Upper lobe of right lung (tissue), 1 donor: ENCODE measurements around the gene SCGB1D4. TPM values are rescaled to one million over a fixed set of nuclear protein-coding genes. Genes with fewer than 3 reads are reported as not detected.

ENCODE experiments used
- ATAC-seq: fragments of 200-7000 bp; cut with Tn5 transposase; one replicate; pipeline ENCODE4 v1.9.1; 2020; ENCODE audit warnings: mild to moderate bottlenecking, moderate library complexity
- DNase-seq: peaks from one replicate; pipeline ENCODE4 v3.0.0-alpha.2; 2020
- H3K27ac ChIP-seq: fragments of 200-600 bp; one replicate; pipeline ENCODE4 v1.8.0; 2022
- H3K27me3 ChIP-seq: fragments of 200-600 bp; one replicate; pipeline ENCODE4 v1.8.0; 2022; ENCODE audit warnings: mild to moderate bottlenecking
- H3K36me3 ChIP-seq: fragments of 200-600 bp; one replicate; pipeline ENCODE4 v1.8.0; 2022
- H3K4me1 ChIP-seq: fragments of 200-600 bp; one replicate; pipeline ENCODE4 v1.8.0; 2022
- H3K4me3 ChIP-seq: fragments of 200-600 bp; one replicate; pipeline ENCODE4 v1.8.0; 2022; ENCODE audit warnings: mild to moderate bottlenecking
- H3K9me3 ChIP-seq: fragments of 200-600 bp; one replicate; pipeline ENCODE4 v1.8.0; 2022
- intact Hi-C: fragments of 100-400 bp; cut with DNase I; formaldehyde crosslinking; loops from one replicate; pipeline ENCODE4 v1.11.0; 2022
- total RNA-seq: library from RNA; stranded (reverse); fragmentation: NEBNext Ultra II Directional; extraction: Animal tissue kit (Norgen Biotek cat#: 25700); gene quantifications from one replicate; pipeline ENCODE4 v1.2.1, GENCODE V29; 2021
- TF ChIP-seq, protein P1 (sequence below): fragments of 200-600 bp; IDR thresholded peaks from one replicate; pipeline ENCODE4 v1.8.0; 2022; ENCODE audit warnings: antibody characterized with exemption
- donor health status: DM: no; HTN: yes; CAD: no; lungs with severe emphysema.

The SCGB1D4 gene
- total RNA-seq, 1 donor from 2014 or later: not detected

DNA sequence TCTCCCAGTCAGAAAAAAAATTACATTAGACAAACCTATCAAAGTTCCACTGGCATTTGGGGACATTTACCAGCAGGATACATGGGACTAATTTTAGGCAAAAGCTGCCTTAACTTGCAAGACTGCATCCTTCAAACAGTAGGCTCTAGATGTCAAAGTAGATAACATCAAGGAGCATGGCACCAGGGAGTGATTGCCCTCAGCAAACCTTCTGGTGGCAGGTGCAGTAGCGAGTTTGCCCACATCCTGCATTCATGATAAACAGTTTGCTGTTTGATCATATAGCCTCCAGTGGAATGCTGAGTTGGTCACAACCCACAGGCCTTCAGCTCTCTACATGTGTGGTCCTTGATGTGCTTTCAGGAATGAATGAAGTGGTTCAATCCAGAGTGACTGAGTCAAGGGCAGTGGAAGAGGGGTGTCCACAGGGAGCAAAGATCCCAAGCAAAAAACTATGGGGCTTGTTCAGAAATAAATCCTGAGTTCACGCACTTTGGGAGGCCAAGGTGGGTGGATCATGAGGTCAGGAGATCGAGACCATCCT lies 44.8 kb downstream of the SCGB1D4 start:
- no peak for ATAC-seq
- Histone ChIP-seq H3K4me3 (no peak overlapping the region), H3K9me3 (peaks cover 21% of the 10 kb centered on the region)

DNA sequence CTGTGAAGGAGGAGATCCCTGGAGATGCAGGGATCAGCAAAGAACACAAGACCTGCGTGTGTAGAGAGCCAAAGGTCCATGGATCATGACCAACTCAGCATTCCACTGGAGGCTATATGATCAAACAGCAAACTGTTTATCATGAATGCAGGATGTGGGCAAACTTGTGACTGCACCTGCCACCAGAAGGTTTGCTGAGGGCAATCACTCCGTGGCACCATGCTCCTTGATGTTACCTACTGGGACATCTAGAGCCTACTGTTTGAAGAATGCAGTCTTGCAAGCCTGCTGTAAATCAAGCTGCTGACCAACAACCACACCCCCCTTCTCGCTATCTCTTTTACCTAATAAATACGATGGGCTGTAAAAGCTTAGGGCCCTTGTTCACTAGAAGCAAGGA lies 47.2 kb downstream of the SCGB1D4 start:
- peaks cover 17% of the 10 kb centered on the region for H3K27me3 ChIP-seq
- no peaks in the 10 kb centered on the region for H3K36me3 ChIP-seq
- peaks cover 21% of the 10 kb centered on the region for H3K9me3 ChIP-seq
- ATAC-seq (no peak), DNase-seq (no peak)
- no peak overlapping the region for H3K4me3 ChIP-seq
- H3K27ac ChIP-seq: no peak overlapping the region
- H3K4me1 ChIP-seq: no peaks in the 10 kb centered on the region
- intact Hi-C loops: no loop called here
- TF ChIP-seq, protein P1, sequence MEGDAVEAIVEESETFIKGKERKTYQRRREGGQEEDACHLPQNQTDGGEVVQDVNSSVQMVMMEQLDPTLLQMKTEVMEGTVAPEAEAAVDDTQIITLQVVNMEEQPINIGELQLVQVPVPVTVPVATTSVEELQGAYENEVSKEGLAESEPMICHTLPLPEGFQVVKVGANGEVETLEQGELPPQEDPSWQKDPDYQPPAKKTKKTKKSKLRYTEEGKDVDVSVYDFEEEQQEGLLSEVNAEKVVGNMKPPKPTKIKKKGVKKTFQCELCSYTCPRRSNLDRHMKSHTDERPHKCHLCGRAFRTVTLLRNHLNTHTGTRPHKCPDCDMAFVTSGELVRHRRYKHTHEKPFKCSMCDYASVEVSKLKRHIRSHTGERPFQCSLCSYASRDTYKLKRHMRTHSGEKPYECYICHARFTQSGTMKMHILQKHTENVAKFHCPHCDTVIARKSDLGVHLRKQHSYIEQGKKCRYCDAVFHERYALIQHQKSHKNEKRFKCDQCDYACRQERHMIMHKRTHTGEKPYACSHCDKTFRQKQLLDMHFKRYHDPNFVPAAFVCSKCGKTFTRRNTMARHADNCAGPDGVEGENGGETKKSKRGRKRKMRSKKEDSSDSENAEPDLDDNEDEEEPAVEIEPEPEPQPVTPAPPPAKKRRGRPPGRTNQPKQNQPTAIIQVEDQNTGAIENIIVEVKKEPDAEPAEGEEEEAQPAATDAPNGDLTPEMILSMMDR: no peak

More for the DNA sequence above, 44.8 kb downstream of the SCGB1D4 start:
- no peaks in the 10 kb centered on the region for H3K27me3 ChIP-seq
- intact Hi-C loops: no loop called here
- TF ChIP-seq, protein P1: no peak
- H3K36me3 ChIP-seq: no peaks in the 10 kb centered on the region
- DNase-seq: no peak
- no peaks in the 10 kb centered on the region for H3K4me1 ChIP-seq
- H3K27ac ChIP-seq: no peak overlapping the region

Other genes starting within 250 kb of the SCGB1D4 start
- gene INCENP, start 175.1 kb downstream of the SCGB1D4 start, total RNA-seq: 19.5 TPM
- not detected for gene SCGB1D1, start 108.9 kb downstream of the SCGB1D4 start, total RNA-seq
- gene SCGB2A1, start 90.4 kb downstream of the SCGB1D4 start, total RNA-seq: not detected
- not detected for gene SCGB1D2, start 56.8 kb downstream of the SCGB1D4 start, total RNA-seq
- gene SCGB2A2, start 28.9 kb downstream of the SCGB1D4 start, total RNA-seq: not detected
- 54.8 TPM for gene ASRGL1, start 38.4 kb upstream of the SCGB1D4 start, total RNA-seq
- 5.4 TPM for gene SCGB1A1, start 120.0 kb upstream of the SCGB1D4 start, total RNA-seq
- gene AHNAK, start 247.7 kb upstream of the SCGB1D4 start, total RNA-seq: 819 TPM